Measurements from ENCODE around the gene SLC47A2.

DNA sequence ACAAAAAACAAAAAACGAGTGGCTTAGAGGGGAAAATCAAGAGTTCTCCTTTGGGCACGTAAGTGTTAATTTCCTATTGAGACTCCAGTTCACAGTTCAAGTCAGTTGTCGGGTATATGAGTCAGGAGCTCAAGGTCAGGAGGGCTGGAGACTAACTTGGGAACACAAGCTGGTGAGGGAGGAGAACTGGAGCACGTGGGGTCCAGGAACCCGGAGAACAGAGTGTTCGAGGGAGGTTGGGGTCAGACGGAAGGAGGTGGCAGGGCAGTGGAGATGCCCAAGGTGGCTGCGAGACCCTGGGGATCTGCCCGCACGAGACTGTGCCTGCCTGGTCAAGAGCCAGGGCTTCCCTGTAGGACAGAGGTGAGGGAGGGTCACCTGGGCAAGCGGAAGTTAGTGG is 19.7 kb upstream of the SLC47A2 start:
- TF ChIP-seq, protein P1, sequence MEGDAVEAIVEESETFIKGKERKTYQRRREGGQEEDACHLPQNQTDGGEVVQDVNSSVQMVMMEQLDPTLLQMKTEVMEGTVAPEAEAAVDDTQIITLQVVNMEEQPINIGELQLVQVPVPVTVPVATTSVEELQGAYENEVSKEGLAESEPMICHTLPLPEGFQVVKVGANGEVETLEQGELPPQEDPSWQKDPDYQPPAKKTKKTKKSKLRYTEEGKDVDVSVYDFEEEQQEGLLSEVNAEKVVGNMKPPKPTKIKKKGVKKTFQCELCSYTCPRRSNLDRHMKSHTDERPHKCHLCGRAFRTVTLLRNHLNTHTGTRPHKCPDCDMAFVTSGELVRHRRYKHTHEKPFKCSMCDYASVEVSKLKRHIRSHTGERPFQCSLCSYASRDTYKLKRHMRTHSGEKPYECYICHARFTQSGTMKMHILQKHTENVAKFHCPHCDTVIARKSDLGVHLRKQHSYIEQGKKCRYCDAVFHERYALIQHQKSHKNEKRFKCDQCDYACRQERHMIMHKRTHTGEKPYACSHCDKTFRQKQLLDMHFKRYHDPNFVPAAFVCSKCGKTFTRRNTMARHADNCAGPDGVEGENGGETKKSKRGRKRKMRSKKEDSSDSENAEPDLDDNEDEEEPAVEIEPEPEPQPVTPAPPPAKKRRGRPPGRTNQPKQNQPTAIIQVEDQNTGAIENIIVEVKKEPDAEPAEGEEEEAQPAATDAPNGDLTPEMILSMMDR (IDR thresholded peaks at IDR 0.05; ENCODE audit: insufficient read depth, low read length), result no peak
- TF ChIP-seq GABPA (IDR thresholded peaks at IDR 0.05; ENCODE audit: low read depth) (no peak), SPI1 (IDR thresholded peaks at IDR 0.05; ENCODE audit: borderline replicate concordance, low read depth) (no peak)
